ENCODE measurements around the gene CHRNA1. TPM values are rescaled to one million over a fixed set of nuclear protein-coding genes. Genes with fewer than 3 reads are reported as not detected.

CHRNA1 gene
- total RNA-seq, 1 experiment from 2014 or later: 1.8 TPM

Other genes with a start within 250 kb of the CHRNA1 start
- 0.29 and 1.5 TPM in 2 replicates for gene WIPF1, start 166.7 kb downstream of the CHRNA1 start, total RNA-seq (2014; rRNA removed)
- gene CHN1, start 240.9 kb upstream of the CHRNA1 start, total RNA-seq (2014; rRNA removed): 7.8 and 9.2 TPM in 2 replicates

All from PC-3 (cell line).